ENCODE data around the gene HPS4. TPM values are rescaled to one million over a fixed set of nuclear protein-coding genes. Genes with fewer than 3 reads are reported as not detected.
"Not testable (repeated sequence)": the region's sequence is repeated elsewhere in the genome, so short reads cannot be mapped to it uniquely, and the experiment has no call there.

Gene HPS4
- total RNA-seq, 1 donor from 2014 or later: 30.2 TPM

DNA sequence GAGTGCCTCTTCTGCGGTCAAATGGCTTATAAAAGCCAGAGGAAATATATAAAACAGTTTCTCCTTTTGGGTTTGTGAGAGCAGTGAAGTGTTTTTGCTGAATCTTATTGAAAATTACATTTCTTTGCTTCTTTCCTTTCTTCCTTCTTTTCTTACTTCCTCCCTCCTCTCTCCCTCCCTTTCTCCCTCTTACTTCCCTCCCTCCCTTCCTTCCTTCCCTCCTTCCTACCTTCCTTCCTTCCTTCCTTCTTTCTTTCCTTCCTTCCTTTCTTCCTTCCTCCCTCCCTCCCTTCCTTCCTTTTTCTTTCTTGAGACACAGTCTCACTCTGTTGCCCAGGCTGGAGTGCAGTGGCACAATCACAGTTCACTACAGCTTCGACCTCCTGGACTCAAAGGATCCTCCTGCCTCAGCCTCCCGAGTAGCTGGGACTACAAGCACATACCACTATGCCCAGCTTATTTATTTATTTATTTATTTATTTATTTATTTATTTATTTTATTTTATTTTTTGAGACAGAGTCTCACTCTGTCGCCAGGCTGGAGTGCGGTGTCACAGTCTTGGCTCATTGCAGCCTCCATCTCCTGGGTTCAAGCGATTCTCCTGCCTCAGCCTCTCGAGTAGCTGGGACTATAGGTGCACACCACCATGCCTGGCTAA lies 74.9 kb downstream of the HPS4 start:
- DNase-seq: not testable (repeated sequence)

GRCh38 chr22:26406118-26406517 lies 77.5 kb downstream of the HPS4 start:
- no peak for DNase-seq

DNA sequence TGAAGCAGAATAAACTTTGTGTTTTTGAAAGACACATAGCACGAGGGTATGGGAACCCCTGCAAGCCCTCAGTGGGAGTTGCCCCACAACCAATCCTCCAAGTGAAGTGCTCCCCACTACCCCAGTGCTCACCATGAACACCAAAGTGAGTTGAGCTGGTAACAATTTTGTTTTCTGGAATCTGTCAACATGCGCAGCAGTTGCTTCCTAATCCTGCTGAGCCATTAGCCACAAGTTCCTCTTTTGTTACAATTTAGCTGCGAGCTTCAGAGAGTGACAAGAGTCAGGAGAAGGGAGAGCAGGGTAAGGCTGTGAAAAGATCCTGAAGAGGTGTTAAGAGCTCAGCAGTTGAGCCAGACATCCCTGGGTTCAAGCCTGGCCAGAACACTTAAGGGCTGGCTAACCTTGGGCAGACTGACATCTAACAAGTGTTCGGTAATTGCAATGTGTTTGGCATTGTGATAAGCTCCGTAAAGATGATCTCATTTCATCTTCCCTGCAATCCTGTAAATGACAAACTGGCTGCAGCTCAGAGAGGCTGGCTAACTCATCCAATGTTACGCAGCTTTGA lies 78.6 kb downstream of the HPS4 start:
- DNase-seq: no peak

GRCh38 chr22:26401726-26402125 lies 81.9 kb downstream of the HPS4 start:
- no peak for DNase-seq

Other genes with a start within 250 kb of the HPS4 start
- 0.89 TPM for gene ASPHD2, start 54.5 kb downstream of the HPS4 start, total RNA-seq
- 12.7 TPM for gene SRRD, start 94 bp upstream of the HPS4 start, total RNA-seq
- gene TFIP11, start 28.7 kb upstream of the HPS4 start, total RNA-seq: 16.0 TPM
- gene TPST2, start 106.3 kb upstream of the HPS4 start, total RNA-seq: 12.9 TPM
- 0.99 TPM for gene CRYBB1, start 134.2 kb upstream of the HPS4 start, total RNA-seq
- not detected for gene CRYBA4, start 138.2 kb upstream of the HPS4 start, total RNA-seq
- gene MIAT, start 173.8 kb upstream of the HPS4 start, total RNA-seq: 2.5 TPM

Data from skin of body (tissue), 2 donors.